Uterus (tissue), 2 donors: ENCODE measurements around the gene MXD1.

Experiments used
- POLR2A ChIP-seq, 2 donors: fragments of 450-650 bp; IDR thresholded peaks; one replicate each; pipeline ENCODE4 v1.6.1; 2016; ENCODE audit warnings: antibody characterized with exemption in 2 of 2, mild to moderate bottlenecking in 1 of 2, moderate library complexity in 1 of 2
- TF ChIP-seq, protein P1 (sequence below), 4 experiments: fragments of 200-600 bp in 2 of 4; fragments of 450-650 bp in 2 of 4; sonication (generic) in 2 of 4; IDR thresholded peaks; one replicate each; pipeline ENCODE4 v1.5.1; 2016 to 2019; ENCODE audit warnings: antibody characterized with exemption in 4 of 4, mild to moderate bottlenecking in 2 of 4, moderate library complexity in 1 of 4

DNA sequence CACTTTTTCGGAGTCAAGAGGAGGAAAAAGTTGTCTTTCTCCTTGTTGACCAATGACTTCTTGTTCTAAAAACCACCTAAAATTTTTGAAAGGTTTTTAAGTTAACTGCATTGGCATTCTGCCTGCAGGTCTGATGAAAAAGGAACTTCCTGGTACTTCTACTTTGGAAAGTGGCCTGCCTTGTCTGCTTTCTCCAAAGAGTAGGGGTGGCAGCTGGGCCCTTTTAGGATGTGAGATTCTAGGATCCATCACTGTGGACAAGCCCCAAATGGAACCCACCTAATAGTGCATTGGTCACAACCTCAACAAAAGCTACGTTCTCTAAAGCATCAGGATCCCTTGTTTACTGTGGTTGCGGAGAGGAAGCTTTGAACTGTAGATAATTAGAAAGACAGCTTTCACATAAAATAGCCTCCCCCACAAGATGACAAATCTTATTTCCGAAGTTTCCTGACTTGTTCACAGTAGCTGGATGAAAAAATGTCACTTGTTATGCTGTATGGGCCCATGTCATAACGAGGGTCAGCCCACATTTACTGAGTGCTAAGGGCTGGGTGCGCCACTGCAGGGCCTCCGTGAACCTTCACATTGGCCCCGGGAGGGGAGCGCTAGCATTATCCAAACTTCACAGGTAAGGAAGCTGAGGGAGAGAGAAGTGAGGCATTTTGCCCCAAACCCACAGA lies 29.1 kb downstream of the MXD1 start:
- TF ChIP-seq, protein P1, sequence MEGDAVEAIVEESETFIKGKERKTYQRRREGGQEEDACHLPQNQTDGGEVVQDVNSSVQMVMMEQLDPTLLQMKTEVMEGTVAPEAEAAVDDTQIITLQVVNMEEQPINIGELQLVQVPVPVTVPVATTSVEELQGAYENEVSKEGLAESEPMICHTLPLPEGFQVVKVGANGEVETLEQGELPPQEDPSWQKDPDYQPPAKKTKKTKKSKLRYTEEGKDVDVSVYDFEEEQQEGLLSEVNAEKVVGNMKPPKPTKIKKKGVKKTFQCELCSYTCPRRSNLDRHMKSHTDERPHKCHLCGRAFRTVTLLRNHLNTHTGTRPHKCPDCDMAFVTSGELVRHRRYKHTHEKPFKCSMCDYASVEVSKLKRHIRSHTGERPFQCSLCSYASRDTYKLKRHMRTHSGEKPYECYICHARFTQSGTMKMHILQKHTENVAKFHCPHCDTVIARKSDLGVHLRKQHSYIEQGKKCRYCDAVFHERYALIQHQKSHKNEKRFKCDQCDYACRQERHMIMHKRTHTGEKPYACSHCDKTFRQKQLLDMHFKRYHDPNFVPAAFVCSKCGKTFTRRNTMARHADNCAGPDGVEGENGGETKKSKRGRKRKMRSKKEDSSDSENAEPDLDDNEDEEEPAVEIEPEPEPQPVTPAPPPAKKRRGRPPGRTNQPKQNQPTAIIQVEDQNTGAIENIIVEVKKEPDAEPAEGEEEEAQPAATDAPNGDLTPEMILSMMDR (IDR thresholded peaks at IDR 0.05): no peak
- no peak for TF ChIP-seq POLR2A (IDR thresholded peaks at IDR 0.05)
